ENCODE results near the gene GFRA4.

GFRA4 gene

DNA sequence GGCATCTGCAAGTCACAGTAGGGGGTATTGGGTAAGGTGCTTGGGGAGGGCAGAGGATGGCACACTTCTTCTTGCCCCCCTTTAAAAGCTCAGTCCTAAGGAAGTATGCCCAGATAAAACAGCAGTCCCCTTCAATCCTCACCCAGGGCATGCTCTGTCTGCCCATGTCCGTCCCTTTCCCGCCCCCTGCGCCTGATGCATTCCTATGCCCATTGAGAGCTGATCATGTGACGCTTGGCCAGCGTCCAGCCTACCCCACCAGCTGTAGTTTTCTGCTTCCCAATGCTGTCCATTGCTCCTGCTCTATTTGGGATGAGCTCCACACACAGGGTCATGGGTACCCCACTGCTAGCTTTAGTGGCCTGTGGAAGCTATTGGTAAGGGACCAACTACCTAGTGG lies 40.9 kb upstream of the GFRA4 start:
- Histone ChIP-seq H3K9me3 (ENCODE audit: insufficient read depth, low read depth, low read length) (no peaks in the 10 kb centered on the region), H2AFZ (ENCODE audit: low read length) (no peak overlapping the region), H3K4me2 (ENCODE audit: low read depth, low read length, poor library complexity, severe bottlenecking) (no peak overlapping the region), H3K4me1 (ENCODE audit: insufficient read depth, low read length, poor library complexity, severe bottlenecking) (no peaks in the 10 kb centered on the region), H3F3A (ENCODE audit: low read depth) (no peaks in the 10 kb centered on the region), H4K20me1 (ENCODE audit: insufficient read depth, low read length, poor library complexity, severe bottlenecking) (no peaks in the 10 kb centered on the region), H3K9ac (ENCODE audit: low read depth, low read length, poor library complexity, severe bottlenecking) (no peak overlapping the region), H3K36me3 (ENCODE audit: insufficient read depth, low read length) (no peaks in the 10 kb centered on the region), H3K9me2 (replicated peaks; ENCODE audit: low read depth, low read length) (no peaks in the 10 kb centered on the region), H3K27me3 (ENCODE audit: insufficient read depth, low read length, poor library complexity, severe bottlenecking) (no peaks in the 10 kb centered on the region), H3K79me2 (ENCODE audit: insufficient read depth, low read length) (no peaks in the 10 kb centered on the region), H3K4me3 (ENCODE audit: low read length, poor library complexity, severe bottlenecking) (no peak overlapping the region)
- TF ChIP-seq, protein P1, sequence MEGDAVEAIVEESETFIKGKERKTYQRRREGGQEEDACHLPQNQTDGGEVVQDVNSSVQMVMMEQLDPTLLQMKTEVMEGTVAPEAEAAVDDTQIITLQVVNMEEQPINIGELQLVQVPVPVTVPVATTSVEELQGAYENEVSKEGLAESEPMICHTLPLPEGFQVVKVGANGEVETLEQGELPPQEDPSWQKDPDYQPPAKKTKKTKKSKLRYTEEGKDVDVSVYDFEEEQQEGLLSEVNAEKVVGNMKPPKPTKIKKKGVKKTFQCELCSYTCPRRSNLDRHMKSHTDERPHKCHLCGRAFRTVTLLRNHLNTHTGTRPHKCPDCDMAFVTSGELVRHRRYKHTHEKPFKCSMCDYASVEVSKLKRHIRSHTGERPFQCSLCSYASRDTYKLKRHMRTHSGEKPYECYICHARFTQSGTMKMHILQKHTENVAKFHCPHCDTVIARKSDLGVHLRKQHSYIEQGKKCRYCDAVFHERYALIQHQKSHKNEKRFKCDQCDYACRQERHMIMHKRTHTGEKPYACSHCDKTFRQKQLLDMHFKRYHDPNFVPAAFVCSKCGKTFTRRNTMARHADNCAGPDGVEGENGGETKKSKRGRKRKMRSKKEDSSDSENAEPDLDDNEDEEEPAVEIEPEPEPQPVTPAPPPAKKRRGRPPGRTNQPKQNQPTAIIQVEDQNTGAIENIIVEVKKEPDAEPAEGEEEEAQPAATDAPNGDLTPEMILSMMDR (conservative IDR thresholded peaks at IDR 0.05; ENCODE audit: low read length): no peak
- no peak for TF ChIP-seq EZH2phosphoT487 (IDR thresholded peaks at IDR 0.05; ENCODE audit: borderline replicate concordance)

DNA sequence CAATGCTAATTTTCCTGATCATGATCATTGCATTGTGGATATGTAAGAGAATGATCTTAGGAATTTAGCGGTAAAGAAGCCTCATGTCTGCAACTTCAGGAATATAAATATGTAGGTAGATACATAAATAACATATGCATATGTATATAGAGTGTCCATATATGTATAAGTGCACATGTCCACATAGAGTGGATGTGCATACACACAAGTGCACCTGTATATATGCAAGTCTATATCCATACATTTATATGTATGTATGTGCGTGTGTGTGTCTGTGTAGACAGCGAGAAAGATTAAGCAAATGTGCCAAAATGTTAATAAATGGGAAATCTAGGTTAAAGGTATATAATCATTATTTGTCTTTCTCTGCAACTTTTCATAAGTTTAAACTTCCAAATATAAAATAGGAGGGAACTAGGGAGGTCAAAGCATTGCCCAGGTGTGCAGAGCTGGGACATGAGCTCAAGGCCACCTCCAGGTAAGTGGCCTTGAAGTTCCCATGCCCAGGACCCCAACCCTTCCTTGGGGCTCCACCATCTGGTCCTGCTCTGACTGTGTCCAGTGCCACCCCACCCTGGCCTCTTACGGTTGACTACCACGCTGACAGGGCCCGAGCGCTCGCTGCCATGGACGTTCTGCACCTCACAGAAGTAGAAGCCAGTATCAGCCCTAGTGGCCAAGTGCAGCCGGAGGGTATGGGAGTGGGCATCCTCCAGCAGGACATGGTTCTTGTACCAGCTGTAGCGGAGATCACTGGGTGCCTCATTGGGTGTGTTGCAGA lies 39.6 kb upstream of the GFRA4 start:
- H3K9me3 ChIP-seq (ENCODE audit: insufficient read depth, low read depth, low read length): no peaks in the 10 kb centered on the region

DNA sequence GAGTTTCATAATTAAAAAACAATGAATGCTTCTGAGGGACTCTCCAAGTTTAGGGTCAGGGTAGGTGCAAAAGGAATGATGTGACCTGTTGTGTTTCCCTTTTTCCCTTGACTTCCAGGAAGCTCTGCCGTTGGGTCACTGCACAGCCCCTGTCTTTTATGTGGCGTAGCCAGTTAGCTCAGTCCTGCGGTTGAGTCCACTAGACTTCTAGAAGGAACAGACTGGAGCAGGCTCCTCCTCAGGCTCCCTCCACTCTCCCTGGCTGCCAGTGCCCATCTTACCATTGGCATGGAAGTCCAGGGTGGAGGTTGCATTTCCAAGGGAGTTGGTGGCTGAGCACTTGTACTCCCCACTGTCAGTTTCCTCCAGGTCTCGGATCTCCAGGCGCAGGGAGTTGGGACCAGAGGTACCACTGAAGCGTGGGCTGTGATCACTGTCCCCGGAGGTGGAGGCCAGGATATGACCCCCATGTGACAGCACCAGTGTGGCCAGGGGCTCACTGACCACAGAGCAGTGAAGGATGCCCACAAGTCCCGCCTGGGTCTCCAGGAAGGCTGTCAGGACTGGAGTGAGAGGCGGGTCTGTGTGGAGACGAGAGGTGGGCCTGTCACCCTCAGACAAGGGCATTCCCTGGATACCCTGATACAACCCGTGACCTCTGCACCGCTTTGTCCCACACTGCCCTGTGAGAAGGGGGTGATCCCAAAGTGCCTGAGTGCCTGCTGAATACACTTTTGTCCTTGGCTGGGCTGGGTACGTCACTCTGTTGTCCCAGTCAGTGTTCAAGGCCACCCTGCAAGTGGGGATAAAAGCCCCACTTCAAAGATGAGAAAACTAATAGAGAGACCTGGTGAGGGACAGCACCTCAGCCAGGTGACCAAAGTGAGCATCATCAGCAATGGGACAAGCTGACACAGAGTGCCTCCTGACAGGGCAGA lies 38.1 kb upstream of the GFRA4 start:
- TF ChIP-seq, protein P1 (conservative IDR thresholded peaks at IDR 0.05; ENCODE audit: low read length): no peak
- no peak for TF ChIP-seq EZH2phosphoT487 (IDR thresholded peaks at IDR 0.05; ENCODE audit: borderline replicate concordance)
- Histone ChIP-seq H3F3A (ENCODE audit: low read depth) (no peaks in the 10 kb centered on the region), H3K36me3 (ENCODE audit: insufficient read depth, low read length) (no peaks in the 10 kb centered on the region), H3K4me1 (ENCODE audit: insufficient read depth, low read length, poor library complexity, severe bottlenecking) (no peaks in the 10 kb centered on the region), H3K4me3 (ENCODE audit: low read length, poor library complexity, severe bottlenecking) (no peak overlapping the region), H3K4me2 (ENCODE audit: low read depth, low read length, poor library complexity, severe bottlenecking) (no peak overlapping the region), H3K79me2 (ENCODE audit: insufficient read depth, low read length) (no peaks in the 10 kb centered on the region), H3K9ac (ENCODE audit: low read depth, low read length, poor library complexity, severe bottlenecking) (no peak overlapping the region), H2AFZ (ENCODE audit: low read length) (no peak overlapping the region), H3K9me3 (ENCODE audit: insufficient read depth, low read depth, low read length) (no peaks in the 10 kb centered on the region), H3K27me3 (ENCODE audit: insufficient read depth, low read length, poor library complexity, severe bottlenecking) (no peaks in the 10 kb centered on the region), H4K20me1 (ENCODE audit: insufficient read depth, low read length, poor library complexity, severe bottlenecking) (no peaks in the 10 kb centered on the region), H3K9me2 (replicated peaks; ENCODE audit: low read depth, low read length) (no peaks in the 10 kb centered on the region)

More for the DNA sequence above, 39.6 kb upstream of the GFRA4 start:
- Histone ChIP-seq H3K27me3 (ENCODE audit: insufficient read depth, low read length, poor library complexity, severe bottlenecking) (no peaks in the 10 kb centered on the region), H3K4me3 (ENCODE audit: low read length, poor library complexity, severe bottlenecking) (no peak overlapping the region), H3K79me2 (ENCODE audit: insufficient read depth, low read length) (no peaks in the 10 kb centered on the region), H2AFZ (ENCODE audit: low read length) (no peak overlapping the region), H3K4me1 (ENCODE audit: insufficient read depth, low read length, poor library complexity, severe bottlenecking) (no peaks in the 10 kb centered on the region), H3K9ac (ENCODE audit: low read depth, low read length, poor library complexity, severe bottlenecking) (no peak overlapping the region), H3K36me3 (ENCODE audit: insufficient read depth, low read length) (no peaks in the 10 kb centered on the region), H3F3A (ENCODE audit: low read depth) (no peaks in the 10 kb centered on the region), H3K4me2 (ENCODE audit: low read depth, low read length, poor library complexity, severe bottlenecking) (no peak overlapping the region), H4K20me1 (ENCODE audit: insufficient read depth, low read length, poor library complexity, severe bottlenecking) (no peaks in the 10 kb centered on the region), H3K9me2 (replicated peaks; ENCODE audit: low read depth, low read length) (no peaks in the 10 kb centered on the region)
- TF ChIP-seq, protein P1 (conservative IDR thresholded peaks at IDR 0.05; ENCODE audit: low read length): no peak
- no peak for TF ChIP-seq EZH2phosphoT487 (IDR thresholded peaks at IDR 0.05; ENCODE audit: borderline replicate concordance)

Measured in Loucy (cell line).